Brain microvascular endothelial cell (primary cell): ENCODE measurements around the gene ETFB.

Source experiments
- DNase-seq: peaks from one replicate; pipeline ENCODE4 v3.0.0-alpha.2; 2020
- H3K27ac ChIP-seq: fragments of 250-450 bp; sonication (Bioruptor Pico); 2 replicates; pipeline ENCODE4 v1.5.1; 2020; ENCODE audit warnings: mild to moderate bottlenecking, moderate library complexity
- H3K27me3 ChIP-seq: fragments of 250-450 bp; sonication (Bioruptor Pico); replicated peaks from 2 replicates; pipeline ENCODE4 v1.5.1; 2020; ENCODE audit warnings: mild to moderate bottlenecking
- H3K36me3 ChIP-seq: fragments of 250-450 bp; sonication (Bioruptor Pico); replicated peaks from 2 replicates; pipeline ENCODE4 v1.5.1; 2020; ENCODE audit warnings: mild to moderate bottlenecking
- H3K4me3 ChIP-seq: 2 replicates; pipeline ENCODE4 v1.5.1; 2011; ENCODE audit warnings: low read depth, mild to moderate bottlenecking, control low read depth, low read length, moderate library complexity
- CTCF ChIP-seq: IDR thresholded peaks from 2 replicates; pipeline ENCODE4 v1.5.1; 2011; ENCODE audit warnings: low read depth, mild to moderate bottlenecking, moderate library complexity, low read length, control low read depth, inconsistent platforms; ENCODE audit errors: missing control alignments
- in situ Hi-C: cut with HindIII; loops from 2 replicates; pipeline ENCODE4 v1.10.0; 2017; ENCODE audit warnings: low sequenced_read_pairs, low pct_ligation_motif_present

ETFB gene

DNA sequence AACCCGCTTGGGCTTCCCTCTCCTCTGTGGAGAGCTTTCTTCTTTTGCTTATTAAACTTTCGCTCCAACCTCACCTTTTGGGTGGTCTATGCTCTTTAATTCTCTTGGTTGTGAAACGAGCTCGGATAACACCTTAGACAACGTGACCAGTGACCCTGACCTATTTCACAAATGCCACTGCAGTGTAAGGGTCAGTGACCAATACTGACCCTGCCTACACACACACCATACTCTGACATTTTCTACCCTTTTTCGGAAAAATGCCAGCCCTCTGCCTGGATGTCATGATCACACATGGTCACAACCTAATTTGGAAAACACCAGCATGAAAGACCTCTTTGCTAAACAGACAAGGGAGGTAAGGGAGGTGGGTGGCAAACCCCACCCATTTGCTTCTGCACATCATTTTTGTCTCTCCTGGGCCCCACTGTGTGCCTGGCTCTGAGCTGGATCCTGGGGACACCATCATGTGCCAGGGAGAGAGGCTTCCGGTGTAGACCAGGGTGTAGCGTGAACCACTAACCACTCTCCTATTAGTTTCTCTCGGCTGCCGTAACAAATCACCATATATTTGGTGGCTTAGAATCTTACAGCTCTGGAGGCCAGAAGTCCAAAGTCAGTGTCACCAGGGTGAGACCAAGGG lies 9.9 kb downstream of the ETFB start:
- Histone ChIP-seq H3K36me3 (peaks cover 4% of the 10 kb centered on the region), H3K4me3 (no peak overlapping the region), H3K27me3 (no peaks in the 10 kb centered on the region), H3K27ac (no peak overlapping the region)
- in situ Hi-C loops = no loop called here
- no peak for TF ChIP-seq CTCF
- no peak for DNase-seq

DNA sequence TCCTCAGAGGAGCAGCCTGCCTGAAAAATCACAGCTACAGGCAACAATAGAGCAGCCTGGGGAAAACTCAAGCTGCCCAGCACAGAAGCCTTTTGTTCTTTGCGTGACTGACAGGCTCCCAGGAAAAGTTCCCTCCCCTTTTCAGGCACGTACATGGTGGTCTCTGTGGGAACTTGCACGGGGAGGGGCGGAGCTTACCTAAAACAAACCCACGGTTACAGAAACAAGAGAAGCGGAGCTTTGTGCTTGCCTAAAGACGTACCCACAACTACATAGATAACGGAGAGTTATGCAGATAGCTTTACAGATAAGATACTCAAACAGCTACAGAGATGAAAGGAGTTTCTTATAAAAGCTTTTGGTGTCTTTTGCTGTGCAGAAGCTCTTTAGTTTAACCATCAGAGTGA lies 11.4 kb downstream of the ETFB start:
- in situ Hi-C loops = no loop called here
- H3K27ac ChIP-seq = peak overlapping the region; percentile 0
- H3K4me3 ChIP-seq = no peak overlapping the region
- H3K36me3 ChIP-seq = peaks cover 6% of the 10 kb centered on the region
- no peaks in the 10 kb centered on the region for H3K27me3 ChIP-seq
- no peak for TF ChIP-seq CTCF
- DNase-seq = peak; percentile 70

- H3K36me3 ChIP-seq = peaks cover 6% of the 10 kb centered on the region
- TF ChIP-seq CTCF = no peak
- H3K4me3 ChIP-seq = no peak overlapping the region
- H3K27me3 ChIP-seq = no peaks in the 10 kb centered on the region
- in situ Hi-C loops = no loop called here
- peak; percentile 14 for DNase-seq
- peak overlapping the region; percentile 0 for H3K27ac ChIP-seq
These were observed 12.0 kb downstream of the ETFB start for GRCh38 chr19:51354103-51354741.

GRCh38 chr19:51352783-51353360 lies 13.3 kb downstream of the ETFB start:
- no peak overlapping the region for H3K4me3 ChIP-seq
- H3K36me3 ChIP-seq = peaks cover 6% of the 10 kb centered on the region
- DNase-seq = no peak
- in situ Hi-C loops = no loop called here
- H3K27me3 ChIP-seq = no peaks in the 10 kb centered on the region
- no peak overlapping the region for H3K27ac ChIP-seq
- no peak for TF ChIP-seq CTCF

- in situ Hi-C loops = no loop called here
- no peak for TF ChIP-seq CTCF
- Histone ChIP-seq H3K36me3 (peaks cover 6% of the 10 kb centered on the region), H3K4me3 (no peak overlapping the region), H3K27me3 (no peaks in the 10 kb centered on the region), H3K27ac (no peak overlapping the region)
- DNase-seq = no peak
These were observed 14.8 kb downstream of the ETFB start for GRCh38 chr19:51351266-51351990.
